Mammary epithelial cell (primary cell): ENCODE measurements around the gene GPC6.

ENCODE experiments used
- CTCF ChIP-seq, 2 donors: IDR thresholded peaks in 1 of 2; conservative IDR thresholded peaks in 1 of 2; 2 replicates each; pipeline ENCODE4 v1.5.1; 2011 to 2012; ENCODE audit warnings: inconsistent platforms in 2 of 2, low read length in 2 of 2, mild to moderate bottlenecking in 2 of 2, control low read depth in 1 of 2, low read depth in 1 of 2; ENCODE audit not compliant: insufficient read depth in 1 of 2; ENCODE audit errors: extremely low read depth in 1 of 2
- EZH2 ChIP-seq: IDR thresholded peaks from 2 replicates; pipeline ENCODE4 v1.6.1; 2012; ENCODE audit warnings: low read length, inconsistent platforms, borderline replicate concordance

DNA sequence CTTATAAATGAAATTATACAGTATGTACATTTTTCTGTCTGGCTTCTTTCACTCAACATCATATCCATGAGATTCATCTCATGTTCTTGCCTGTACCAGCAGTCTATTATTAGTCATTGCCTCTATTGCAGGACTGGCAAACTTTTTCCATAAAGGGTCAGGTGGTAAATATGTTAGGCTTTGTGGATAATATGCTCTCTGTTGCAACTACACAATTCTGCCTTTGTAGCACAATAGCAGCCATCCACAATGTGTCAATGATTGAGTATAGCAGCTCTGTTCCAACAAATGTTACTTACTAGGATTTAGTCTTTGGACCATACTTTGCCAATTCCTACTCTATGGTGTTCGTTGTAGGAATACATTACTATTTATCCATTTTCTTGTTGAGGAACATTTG is 948.5 kb downstream of the GPC6 start:
- TF ChIP-seq CTCF (conservative IDR thresholded peaks at IDR 0.05 in 1 of 2, IDR thresholded peaks at IDR 0.05 in 1 of 2; ENCODE audit: extremely low read depth in 1 of 2, insufficient read depth in 1 of 2, low read depth in 1 of 2, low read length in 2 of 2) (no peak), EZH2 (no peak)
